AG09319 (cell line): ENCODE data around the gene VSTM2L.

Experiments used
- DNase-seq: peaks from one replicate; pipeline ENCODE4 v3.0.0-alpha.2; 2010; ENCODE audit warnings: low read depth; ENCODE audit errors: extremely low read depth
- CTCF ChIP-seq: IDR thresholded peaks from 2 replicates; pipeline ENCODE4 v1.5.1; 2011; ENCODE audit warnings: low read depth, mild to moderate bottlenecking, inconsistent platforms, low read length, moderate library complexity

VSTM2L gene

GRCh38 chr20:37983286-37983685 is 80.4 kb downstream of the VSTM2L start:
- no peak for TF ChIP-seq CTCF
- no peak for DNase-seq

- TF ChIP-seq CTCF: no peak
- no peak for DNase-seq
These were observed 81.3 kb downstream of the VSTM2L start for GRCh38 chr20:37984018-37984785.

GRCh38 chr20:37986044-37986858 is 83.3 kb downstream of the VSTM2L start:
- TF ChIP-seq CTCF: no peak
- DNase-seq: no peak

GRCh38 chr20:37986873-37987601 is 84.1 kb downstream of the VSTM2L start:
- peak; percentile 25 for DNase-seq

GRCh38 chr20:37987602-37988290 is 84.8 kb downstream of the VSTM2L start:
- DNase-seq: no peak
- no peak for TF ChIP-seq CTCF

More at GRCh38 chr20:37986873-37987601, 84.1 kb downstream of the VSTM2L start:
- no peak for TF ChIP-seq CTCF

GRCh38 chr20:37988306-37988954 is 85.5 kb downstream of the VSTM2L start:
- DNase-seq: no peak
- TF ChIP-seq CTCF: no peak
